GM12801 (cell line): Measurements from ENCODE around the gene NUDT13.

Experiments used
- CTCF ChIP-seq: IDR thresholded peaks from one replicate; pipeline ENCODE4 v1.5.1; 2011; ENCODE audit warnings: control low read depth; ENCODE audit not compliant: insufficient read length; ENCODE audit errors: extremely low read depth

NUDT13 gene

DNA sequence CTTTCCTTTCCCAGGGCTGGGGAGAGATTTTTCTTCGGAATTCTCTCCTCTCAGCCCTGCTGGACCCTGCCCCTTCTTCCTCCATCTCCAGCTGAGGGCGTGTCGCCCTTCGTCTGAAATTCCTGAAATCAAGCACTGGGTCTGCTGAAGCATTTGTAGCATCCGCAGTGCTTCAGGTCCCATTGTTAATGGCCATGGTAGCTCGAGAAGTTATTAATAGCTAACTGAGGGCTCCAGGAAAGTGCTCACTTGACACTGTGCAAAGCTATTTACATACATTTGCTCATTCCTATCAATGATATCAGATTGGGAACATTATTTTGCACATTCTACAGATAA, 58.2 kb downstream of the NUDT13 start:
- TF ChIP-seq CTCF: no peak

GRCh38 chr10:73169320-73169719, 59.1 kb downstream of the NUDT13 start:
- no peak for TF ChIP-seq CTCF

GRCh38 chr10:73172867-73173266, 62.6 kb downstream of the NUDT13 start:
- TF ChIP-seq CTCF: no peak

DNA sequence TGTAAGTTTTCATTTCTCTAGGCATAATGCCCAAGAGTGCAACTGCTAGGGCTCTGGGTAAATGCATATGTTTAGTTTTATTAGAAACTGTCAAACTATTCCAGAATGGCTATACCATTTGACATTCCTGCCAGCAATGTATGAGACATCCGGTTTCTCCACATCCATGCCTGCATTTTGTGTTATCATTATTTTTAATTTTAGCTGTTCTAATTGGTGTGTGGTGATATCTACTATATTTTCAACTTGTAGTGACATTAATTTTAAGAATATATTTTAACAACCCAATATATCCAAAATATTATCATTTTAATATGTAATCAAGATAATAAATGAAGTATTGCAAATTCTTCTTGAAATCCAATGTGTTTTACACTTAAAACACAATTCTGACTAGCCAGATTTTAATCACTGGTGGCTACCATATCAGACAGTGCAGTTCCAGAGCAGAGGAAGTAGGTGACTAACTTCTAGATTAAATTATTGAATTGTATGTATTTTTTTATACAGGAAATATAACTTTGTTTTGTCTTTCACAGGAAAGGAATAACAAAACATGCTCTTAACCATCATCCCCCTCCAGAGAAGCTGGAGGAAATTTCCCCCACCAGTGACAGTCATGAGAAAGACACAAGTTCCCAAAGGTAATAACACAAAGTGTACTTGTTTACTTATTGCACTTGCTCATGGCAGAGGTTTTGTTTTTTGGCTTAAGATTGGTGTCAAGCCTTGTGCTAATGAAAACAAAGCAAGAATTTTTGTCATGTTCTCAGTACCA, 64.1 kb downstream of the NUDT13 start:
- no peak for TF ChIP-seq CTCF
